ENCODE results near the gene TFCP2. TPM values are rescaled to one million over a fixed set of nuclear protein-coding genes. Genes with fewer than 3 reads are reported as not detected.

The TFCP2 gene
- total RNA-seq, 4 donors from 2014 or later = 6.1 to 30.7 (median 19.8) TPM

GRCh38 chr12:51200806-51201205 is 27.9 kb upstream of the TFCP2 start:
- intact Hi-C loops (cut with DNase I; ENCODE audit: low total_unique reads) = no loop called here
- Histone ChIP-seq H3K4me3 (no peak overlapping the region), H3K27me3 (no peaks in the 10 kb centered on the region), H3K27ac (no peak overlapping the region), H3K36me3 (no peaks in the 10 kb centered on the region), H3K4me1 (no peaks in the 10 kb centered on the region), H3K9me3 (no peaks in the 10 kb centered on the region)
- no peak for DNase-seq
- TF ChIP-seq POLR2A (IDR thresholded peaks at IDR 0.05) = no peak
- TF ChIP-seq CTCF (IDR thresholded peaks at IDR 0.05) = no peak

GRCh38 chr12:51200156-51200555 is 27.2 kb upstream of the TFCP2 start:
- intact Hi-C loops (cut with DNase I; ENCODE audit: low total_unique reads) = no loop called here
- no peak overlapping the region for H3K4me3 ChIP-seq
- H3K27ac ChIP-seq = no peak overlapping the region
- H3K27me3 ChIP-seq = no peaks in the 10 kb centered on the region
- H3K9me3 ChIP-seq = no peaks in the 10 kb centered on the region
- no peak for DNase-seq
- TF ChIP-seq CTCF (IDR thresholded peaks at IDR 0.05) (no peak), POLR2A (IDR thresholded peaks at IDR 0.05) (no peak)
- no peaks in the 10 kb centered on the region for H3K36me3 ChIP-seq
- H3K4me1 ChIP-seq = no peaks in the 10 kb centered on the region

- H3K9me3 ChIP-seq = no peaks in the 10 kb centered on the region
- H3K36me3 ChIP-seq = no peaks in the 10 kb centered on the region
- TF ChIP-seq CTCF (IDR thresholded peaks at IDR 0.05) (no peak), POLR2A (IDR thresholded peaks at IDR 0.05) (no peak)
- H3K4me3 ChIP-seq = no peak overlapping the region
- H3K4me1 ChIP-seq = no peaks in the 10 kb centered on the region
- no peak overlapping the region for H3K27ac ChIP-seq
- DNase-seq = no peak
- intact Hi-C loops (cut with DNase I; ENCODE audit: low total_unique reads) = no loop called here
- no peaks in the 10 kb centered on the region for H3K27me3 ChIP-seq
Measured at GRCh38 chr12:51199366-51199945, 26.5 kb upstream of the TFCP2 start.

- Histone ChIP-seq H3K4me1 (no peaks in the 10 kb centered on the region), H3K36me3 (no peaks in the 10 kb centered on the region), H3K4me3 (no peak overlapping the region), H3K9me3 (no peaks in the 10 kb centered on the region), H3K27ac (no peak overlapping the region), H3K27me3 (no peaks in the 10 kb centered on the region)
- intact Hi-C loops (cut with DNase I; ENCODE audit: low total_unique reads) = no loop called here
- no peak for DNase-seq
- TF ChIP-seq CTCF (IDR thresholded peaks at IDR 0.05) (no peak), POLR2A (IDR thresholded peaks at IDR 0.05) (no peak)
Measured at GRCh38 chr12:51198568-51199365, 25.8 kb upstream of the TFCP2 start.

- Histone ChIP-seq H3K36me3 (no peaks in the 10 kb centered on the region), H3K27me3 (no peaks in the 10 kb centered on the region), H3K27ac (no peak overlapping the region), H3K9me3 (no peaks in the 10 kb centered on the region), H3K4me1 (no peaks in the 10 kb centered on the region), H3K4me3 (no peak overlapping the region)
- TF ChIP-seq POLR2A (IDR thresholded peaks at IDR 0.05) = no peak
- no peak for TF ChIP-seq CTCF (IDR thresholded peaks at IDR 0.05)
- intact Hi-C loops (cut with DNase I; ENCODE audit: low total_unique reads) = no loop called here
- DNase-seq = no peak
Measured at GRCh38 chr12:51197736-51198567, 25.0 kb upstream of the TFCP2 start.
